GM18505 (cell line): ENCODE data around the gene ARHGEF19.

Experiments
- ATAC-seq: cut with Tn5 transposase; IDR thresholded peaks from one replicate; pipeline ENCODE4 v1.9.1; 2021; ENCODE audit not compliant: unreplicated experiment
- POLR2A ChIP-seq: IDR thresholded peaks from 4 replicates; pipeline ENCODE4 v1.6.1; 2011; ENCODE audit warnings: borderline replicate concordance; ENCODE audit not compliant: insufficient read depth, insufficient read length; ENCODE audit errors: extremely low read depth

Gene ARHGEF19

GRCh38 chr1:16156848-16157495 lies 55.5 kb downstream of the ARHGEF19 start:
- no peak for TF ChIP-seq POLR2A
- ATAC-seq, result no peak

- TF ChIP-seq POLR2A, result no peak
- no peak for ATAC-seq
Observed at GRCh38 chr1:16155537-16156410, 56.7 kb downstream of the ARHGEF19 start, which contains the start of gene EPHA2. Gene EPHA2, minus strand, starts transcription at chr1:16156069. Its CDS starts 137 bp downstream, at chr1:16155932.

GRCh38 chr1:16153999-16154673 lies 58.3 kb downstream of the ARHGEF19 start:
- TF ChIP-seq POLR2A, result no peak
- ATAC-seq, result no peak

GRCh38 chr1:16153096-16153998 lies 59.1 kb downstream of the ARHGEF19 start:
- no peak for ATAC-seq
- no peak for TF ChIP-seq POLR2A

GRCh38 chr1:16152481-16153087 lies 59.9 kb downstream of the ARHGEF19 start:
- no peak for ATAC-seq
- no peak for TF ChIP-seq POLR2A

GRCh38 chr1:16151995-16152384 lies 60.5 kb downstream of the ARHGEF19 start:
- ATAC-seq, result no peak
- no peak for TF ChIP-seq POLR2A

- no peak for TF ChIP-seq POLR2A
- no peak for ATAC-seq
Observed at GRCh38 chr1:16151196-16151994, 61.1 kb downstream of the ARHGEF19 start.

- ATAC-seq, result no peak
- TF ChIP-seq POLR2A, result no peak
Observed at GRCh38 chr1:16150508-16150907, 61.9 kb downstream of the ARHGEF19 start.

GRCh38 chr1:16149702-16150488 lies 62.6 kb downstream of the ARHGEF19 start:
- ATAC-seq, result no peak

GRCh38 chr1:16149146-16149545 lies 63.3 kb downstream of the ARHGEF19 start:
- no peak for ATAC-seq
- TF ChIP-seq POLR2A, result no peak

More at GRCh38 chr1:16149702-16150488, 62.6 kb downstream of the ARHGEF19 start:
- TF ChIP-seq POLR2A, result no peak
